Measurements from ENCODE around the gene FOXJ3. TPM values are rescaled to one million over a fixed set of nuclear protein-coding genes. Genes with fewer than 3 reads are reported as not detected.

Gene FOXJ3
- total RNA-seq, 1 experiment from 2014 or later = 79.1 TPM

GRCh38 chr1:42348498-42348897, 13.5 kb upstream of the FOXJ3 start:
- peak; percentile 12 to 63 for DNase-seq
- no peak overlapping the region for H3K27ac ChIP-seq
- no peak overlapping the region for H3K4me3 ChIP-seq
- H3K9me3 ChIP-seq (replicated peaks) = no peaks in the 10 kb centered on the region
- no peaks in the 10 kb centered on the region for H3K4me1 ChIP-seq
- no peaks in the 10 kb centered on the region for H3K27me3 ChIP-seq
- H3K36me3 ChIP-seq = no peaks in the 10 kb centered on the region

DNA sequence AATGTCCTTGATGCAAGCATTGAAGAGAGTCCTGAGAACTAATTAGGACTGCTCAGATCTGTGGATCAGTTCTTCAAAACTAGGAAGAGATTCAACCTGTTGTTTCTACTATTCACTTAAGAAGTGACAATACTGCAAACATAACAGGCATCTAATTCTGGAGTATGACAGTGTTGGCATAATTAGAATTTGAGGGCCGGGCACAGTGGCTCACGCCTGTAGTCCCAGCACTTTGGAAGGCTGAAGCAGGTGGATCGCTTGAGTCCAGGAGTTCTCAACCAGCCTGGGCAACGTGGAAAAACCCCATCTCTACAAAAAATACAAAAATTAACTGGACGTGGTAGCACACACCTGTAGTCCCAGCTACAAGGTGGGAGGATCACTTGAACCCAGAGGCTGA, 8.0 kb upstream of the FOXJ3 start:
- H3K4me1 ChIP-seq = peaks cover 20% of the 10 kb centered on the region
- H3K9me3 ChIP-seq (replicated peaks) = no peaks in the 10 kb centered on the region
- H3K27me3 ChIP-seq = no peaks in the 10 kb centered on the region
- no peak overlapping the region for H3K27ac ChIP-seq
- DNase-seq = no peak
- no peaks in the 10 kb centered on the region for H3K36me3 ChIP-seq
- no peak overlapping the region for H3K4me3 ChIP-seq

DNA sequence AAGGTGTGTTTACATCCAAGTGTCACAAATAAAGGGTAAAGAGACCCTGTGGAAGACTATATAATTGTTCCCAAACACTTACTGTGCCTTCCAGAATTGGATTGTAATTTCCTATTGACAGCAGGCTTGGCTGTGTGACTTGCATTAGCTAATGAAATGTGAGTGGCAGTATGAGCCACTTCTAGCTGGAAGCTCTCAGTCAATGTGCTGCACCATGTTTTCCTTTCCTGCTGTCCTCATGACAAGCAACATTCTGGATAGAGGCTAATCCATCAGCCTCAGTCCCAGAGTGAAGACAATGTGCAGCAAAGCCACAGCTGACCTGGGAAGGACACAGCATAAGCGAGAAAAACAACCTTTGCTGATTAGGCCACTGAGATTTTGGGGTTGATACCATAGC, 5.9 kb upstream of the FOXJ3 start:
- Histone ChIP-seq H3K36me3 (no peaks in the 10 kb centered on the region), H3K27ac (no peak overlapping the region), H3K4me3 (no peak overlapping the region), H3K27me3 (no peaks in the 10 kb centered on the region), H3K9me3 (replicated peaks) (no peaks in the 10 kb centered on the region), H3K4me1 (peaks cover 24% of the 10 kb centered on the region)
- DNase-seq = no peak

- Histone ChIP-seq H3K27ac (no peak overlapping the region; the same call in 1 of the 2 replicates), H3K27me3 (no peaks in the 10 kb centered on the region), H3K36me3 (no peaks in the 10 kb centered on the region), H3K4me3 (no peak overlapping the region), H3K4me1 (peaks cover 25% of the 10 kb centered on the region), H3K9me3 (replicated peaks) (no peaks in the 10 kb centered on the region)
- DNase-seq = peak; percentile 68 to 84
Observed at GRCh38 chr1:42340093-42340492, 5.1 kb upstream of the FOXJ3 start.

- H3K4me1 ChIP-seq = peaks cover 30% of the 10 kb centered on the region
- no peak overlapping the region for H3K4me3 ChIP-seq
- no peak for DNase-seq
- no peaks in the 10 kb centered on the region for H3K36me3 ChIP-seq
- H3K27ac ChIP-seq = no peak overlapping the region
- H3K9me3 ChIP-seq (replicated peaks) = no peaks in the 10 kb centered on the region
- H3K27me3 ChIP-seq = no peaks in the 10 kb centered on the region
Observed at GRCh38 chr1:42336978-42337377, 1.9 kb upstream of the FOXJ3 start.

GRCh38 chr1:42335809-42336518, 929 bp upstream of the FOXJ3 start:
- Histone ChIP-seq H3K4me1 (peaks cover 27% of the 10 kb centered on the region), H3K27ac (peak overlapping the region; percentile 99), H3K27me3 (no peaks in the 10 kb centered on the region), H3K4me3 (peak overlapping the region; percentile 99), H3K36me3 (no peaks in the 10 kb centered on the region), H3K9me3 (replicated peaks) (no peaks in the 10 kb centered on the region)
- peak in 1 of 2 experiments; percentile 26 for DNase-seq

- Histone ChIP-seq H3K4me1 (peaks cover 11% of the 10 kb centered on the region; the same call in 1 of the 2 replicates), H3K27me3 (no peaks in the 10 kb centered on the region), H3K9me3 (replicated peaks) (no peaks in the 10 kb centered on the region), H3K27ac (peak overlapping the region; percentile 99), H3K36me3 (no peaks in the 10 kb centered on the region), H3K4me3 (peak overlapping the region; percentile 99)
- peak; percentile 91 to 92 for DNase-seq
Observed at GRCh38 chr1:42334240-42335049, 590 bp downstream of the FOXJ3 start.

- no peak for DNase-seq
- Histone ChIP-seq H3K4me3 (peak overlapping the region; percentile 99), H3K27me3 (no peaks in the 10 kb centered on the region), H3K9me3 (replicated peaks) (no peaks in the 10 kb centered on the region), H3K36me3 (no peaks in the 10 kb centered on the region; the same call in 1 of the 2 replicates), H3K27ac (peak overlapping the region; percentile 99), H3K4me1 (peaks cover 10% of the 10 kb centered on the region; the same call in 1 of the 2 replicates)
Observed at GRCh38 chr1:42333662-42334239, 1.3 kb downstream of the FOXJ3 start.

GRCh38 chr1:42332877-42333276, 2.2 kb downstream of the FOXJ3 start:
- Histone ChIP-seq H3K27ac (no peak overlapping the region), H3K36me3 (no peaks in the 10 kb centered on the region; the same call in 1 of the 2 replicates), H3K4me1 (peaks cover 10% of the 10 kb centered on the region; the same call in 1 of the 2 replicates), H3K27me3 (no peaks in the 10 kb centered on the region), H3K9me3 (replicated peaks) (no peaks in the 10 kb centered on the region), H3K4me3 (peak overlapping the region; percentile 99)
- no peak for DNase-seq

DNA sequence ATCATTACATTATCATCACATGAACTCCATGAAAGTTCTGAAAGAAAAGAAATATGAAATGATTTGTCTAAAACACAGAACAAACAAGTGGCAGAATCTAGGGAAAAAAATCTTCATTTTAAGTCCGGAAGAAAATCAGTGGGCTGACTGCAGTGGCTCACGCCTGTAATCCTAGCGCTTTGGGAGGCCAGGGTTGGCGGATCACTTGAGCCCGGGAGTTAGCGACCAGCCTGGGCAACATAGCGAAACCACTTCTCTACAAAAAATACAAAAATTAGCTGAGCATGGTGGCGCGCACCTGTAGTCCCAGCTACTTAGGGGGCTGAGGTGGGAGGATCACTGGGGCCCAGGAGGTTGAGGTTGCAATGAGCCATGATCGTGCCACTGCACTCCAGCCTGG, 4.8 kb downstream of the FOXJ3 start:
- H3K4me1 ChIP-seq = 0 out of 2 replicates have a peak, but pooled peaks cover 5% of the 10 kb centered on the region
- no peak for DNase-seq
- no peak overlapping the region for H3K4me3 ChIP-seq
- no peaks in the 10 kb centered on the region for H3K27me3 ChIP-seq
- H3K36me3 ChIP-seq = no peaks in the 10 kb centered on the region; the same call in 1 of the 2 replicates
- H3K9me3 ChIP-seq (replicated peaks) = no peaks in the 10 kb centered on the region
- no peak overlapping the region for H3K27ac ChIP-seq

DNA sequence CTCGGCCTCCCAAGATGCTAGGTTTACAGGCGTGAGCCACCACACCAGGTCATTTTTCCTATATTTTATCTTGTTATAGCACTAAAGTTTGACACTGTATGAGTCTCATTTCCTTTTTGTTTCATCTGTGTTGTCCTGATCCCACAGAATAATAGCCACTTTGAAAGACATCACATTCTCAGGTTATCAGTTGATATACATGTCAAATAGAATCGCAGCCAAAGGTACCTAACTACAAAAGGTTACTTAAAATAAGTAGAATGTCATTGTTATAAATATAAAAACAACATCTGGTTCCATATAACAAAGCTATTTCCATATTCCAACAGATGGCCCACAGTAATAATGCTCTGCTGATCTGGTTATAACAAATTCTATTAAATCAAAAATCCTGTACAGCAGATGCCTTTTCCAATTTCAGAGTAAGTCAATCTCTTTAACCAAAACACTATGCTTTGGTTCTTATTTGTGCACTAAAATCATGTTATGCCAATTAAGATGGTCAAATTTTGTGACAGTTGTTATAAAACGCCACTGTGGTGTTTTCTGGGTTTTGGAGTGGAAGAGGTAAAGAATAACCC, 6.0 kb downstream of the FOXJ3 start:
- no peak overlapping the region for H3K4me3 ChIP-seq

GRCh38 chr1:42328047-42328625, 6.9 kb downstream of the FOXJ3 start:
- Histone ChIP-seq H3K9me3 (replicated peaks) (no peaks in the 10 kb centered on the region), H3K4me3 (no peak overlapping the region), H3K4me1 (peaks cover 8% of the 10 kb centered on the region; the same call in 1 of the 2 replicates), H3K36me3 (peaks cover 5% of the 10 kb centered on the region; the same call in 1 of the 2 replicates), H3K27ac (no peak overlapping the region), H3K27me3 (no peaks in the 10 kb centered on the region)
- no peak for DNase-seq

More for the DNA sequence above, 6.0 kb downstream of the FOXJ3 start:
- 0 out of 2 replicates have a peak, but pooled peaks cover 5% of the 10 kb centered on the region for H3K4me1 ChIP-seq
- H3K36me3 ChIP-seq = no peaks in the 10 kb centered on the region; the same call in 1 of the 2 replicates
- H3K27me3 ChIP-seq = no peaks in the 10 kb centered on the region
- DNase-seq = no peak
- no peaks in the 10 kb centered on the region for H3K9me3 ChIP-seq (replicated peaks)
- H3K27ac ChIP-seq = no peak overlapping the region

- H3K27me3 ChIP-seq = no peaks in the 10 kb centered on the region
- H3K27ac ChIP-seq = no peak overlapping the region
- H3K9me3 ChIP-seq (replicated peaks) = no peaks in the 10 kb centered on the region
- no peak overlapping the region for H3K4me3 ChIP-seq
- peaks cover 18% of the 10 kb centered on the region for H3K4me1 ChIP-seq
- peaks cover 5% of the 10 kb centered on the region for H3K36me3 ChIP-seq
- no peak for DNase-seq
Observed at GRCh38 chr1:42325014-42325402, 10.0 kb downstream of the FOXJ3 start.

DNA sequence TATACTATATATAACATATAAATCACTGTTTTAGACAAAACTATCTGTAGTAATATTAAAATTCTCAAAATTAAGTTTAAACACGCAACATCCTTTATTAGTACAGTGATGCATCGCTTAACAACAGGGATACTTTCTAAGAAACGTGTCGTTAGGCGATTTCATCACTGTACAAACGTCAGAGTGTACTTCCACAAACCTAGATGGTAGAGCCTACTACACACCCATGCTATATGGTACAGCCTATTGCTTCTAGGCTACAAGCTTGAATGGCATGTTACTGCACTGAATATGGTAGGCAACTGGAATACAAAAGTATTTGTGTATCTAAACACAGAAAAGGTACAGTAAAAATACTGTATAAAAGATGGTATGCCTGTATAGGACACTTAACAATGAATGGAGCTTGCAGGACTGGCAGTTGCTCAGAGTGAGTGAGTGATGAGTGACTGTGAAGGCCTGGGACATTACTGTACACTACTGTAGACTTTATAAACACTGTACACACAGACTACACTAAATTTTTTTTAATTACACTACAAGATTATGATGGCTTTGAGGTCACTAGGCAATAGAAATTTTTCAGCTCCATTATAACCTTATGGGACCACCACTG, 10.5 kb downstream of the FOXJ3 start:
- DNase-seq = no peak
- H3K27ac ChIP-seq = no peak overlapping the region

More for the DNA sequence above, 10.5 kb downstream of the FOXJ3 start:
- Histone ChIP-seq H3K27me3 (no peaks in the 10 kb centered on the region), H3K4me3 (no peak overlapping the region), H3K36me3 (peaks cover 5% of the 10 kb centered on the region), H3K4me1 (peaks cover 18% of the 10 kb centered on the region), H3K9me3 (replicated peaks) (no peaks in the 10 kb centered on the region)
